Hepatocyte (in vitro differentiated cells): ENCODE measurements around the gene GON7. TPM values are rescaled to one million over a fixed set of nuclear protein-coding genes. Genes with fewer than 3 reads are reported as not detected.

Experiments
- DNase-seq: peaks from one replicate; pipeline ENCODE4 v3.0.0-alpha.2; 2016; ENCODE audit warnings: low spot score
- H2AFZ ChIP-seq: fragments of 200-600 bp; sonication (generic); 2 replicates; pipeline ENCODE4 v1.6.0; 2016; ENCODE audit warnings: antibody characterized with exemption, mild to moderate bottlenecking
- H3K27ac ChIP-seq: fragments of 200-600 bp; sonication (generic); 2 replicates; pipeline ENCODE4 v1.5.1; 2016; ENCODE audit warnings: mild to moderate bottlenecking
- H3K27me3 ChIP-seq: fragments of 200-600 bp; sonication (generic); 2 replicates; pipeline ENCODE4 v1.6.1; 2016
- H3K36me3 ChIP-seq: fragments of 200-600 bp; sonication (generic); replicated peaks from 2 replicates; pipeline ENCODE4 v1.5.1; 2016; ENCODE audit warnings: low read depth; ENCODE audit not compliant: insufficient read depth
- H3K4me1 ChIP-seq: fragments of 200-600 bp; sonication (generic); 2 replicates; pipeline ENCODE4 v1.5.1; 2016; ENCODE audit warnings: mild to moderate bottlenecking, moderate library complexity; ENCODE audit not compliant: insufficient read depth
- H3K4me2 ChIP-seq: fragments of 200-600 bp; sonication (generic); 2 replicates; pipeline ENCODE4 v1.6.0; 2016
- H3K4me3 ChIP-seq: fragments of 200-600 bp; sonication (generic); 2 replicates; pipeline ENCODE4 v1.5.1; 2016; ENCODE audit warnings: mild to moderate bottlenecking
- H3K79me2 ChIP-seq: fragments of 200-600 bp; sonication (generic); 2 replicates; pipeline ENCODE4 v1.6.0; 2017; ENCODE audit warnings: mild to moderate bottlenecking
- H3K9me2 ChIP-seq: fragments of 200-600 bp; sonication (generic); replicated peaks from 2 replicates; pipeline ENCODE4 v1.6.0; 2017; ENCODE audit warnings: mild to moderate bottlenecking; ENCODE audit not compliant: insufficient read depth
- H3K9me3 ChIP-seq: fragments of 200-600 bp; sonication (generic); 2 replicates; pipeline ENCODE4 v1.5.1; 2016; ENCODE audit warnings: low read depth, mild to moderate bottlenecking
- H4K20me1 ChIP-seq: fragments of 200-600 bp; sonication (generic); 2 replicates; pipeline ENCODE4 v1.6.0; 2016; ENCODE audit warnings: mild to moderate bottlenecking; ENCODE audit not compliant: insufficient read depth, poor library complexity, severe bottlenecking
- EZH2 ChIP-seq: fragments of 200-600 bp; sonication (generic); IDR thresholded peaks from 2 replicates; pipeline ENCODE4 v1.6.1; 2016; ENCODE audit warnings: antibody characterized with exemption, mild to moderate bottlenecking, borderline replicate concordance
- EZH2phosphoT487 ChIP-seq: fragments of 200-600 bp; sonication (generic); IDR thresholded peaks from one replicate; pipeline ENCODE4 v1.6.1; 2018; ENCODE audit warnings: antibody characterized with exemption, mild to moderate bottlenecking, low read depth, moderate library complexity; ENCODE audit not compliant: unreplicated experiment, severe bottlenecking
- WGBS: methylation state at CpG from one replicate; pipeline ENCODE4 v1.1.6; 2016; ENCODE audit warnings: low lambda C conversion rate; ENCODE audit errors: missing lambda C conversion rate; 5-methylcytosine and 5-hydroxymethylcytosine counted together
- polyA plus RNA-seq: library from polyadenylated mRNA; unstranded; fragments of >200 nt; fragmentation: Nextera tagmentation; extraction: Ambion mirVana; gene quantifications from 2 replicates; pipeline ENCODE4 v1.2.1, GENCODE V29; 2016
- total RNA-seq: library from RNA; depleted of rRNA; stranded (reverse); fragments of >200 nt; gene quantifications from 2 replicates; pipeline ENCODE4 v1.2.3, GENCODE V29; 2014
- TF ChIP-seq, protein P1 (sequence below): fragments of 200-600 bp; sonication (generic); IDR thresholded peaks from 2 replicates; pipeline ENCODE4 v1.5.1; 2016; ENCODE audit warnings: antibody characterized with exemption, mild to moderate bottlenecking; ENCODE audit not compliant: poor library complexity

Gene GON7, protein sequence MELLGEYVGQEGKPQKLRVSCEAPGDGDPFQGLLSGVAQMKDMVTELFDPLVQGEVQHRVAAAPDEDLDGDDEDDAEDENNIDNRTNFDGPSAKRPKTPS
- total RNA-seq (22.2 and 22.7 TPM in 2 replicates), polyA plus RNA-seq (13.7 and 17.8 TPM in 2 replicates)

DNA sequence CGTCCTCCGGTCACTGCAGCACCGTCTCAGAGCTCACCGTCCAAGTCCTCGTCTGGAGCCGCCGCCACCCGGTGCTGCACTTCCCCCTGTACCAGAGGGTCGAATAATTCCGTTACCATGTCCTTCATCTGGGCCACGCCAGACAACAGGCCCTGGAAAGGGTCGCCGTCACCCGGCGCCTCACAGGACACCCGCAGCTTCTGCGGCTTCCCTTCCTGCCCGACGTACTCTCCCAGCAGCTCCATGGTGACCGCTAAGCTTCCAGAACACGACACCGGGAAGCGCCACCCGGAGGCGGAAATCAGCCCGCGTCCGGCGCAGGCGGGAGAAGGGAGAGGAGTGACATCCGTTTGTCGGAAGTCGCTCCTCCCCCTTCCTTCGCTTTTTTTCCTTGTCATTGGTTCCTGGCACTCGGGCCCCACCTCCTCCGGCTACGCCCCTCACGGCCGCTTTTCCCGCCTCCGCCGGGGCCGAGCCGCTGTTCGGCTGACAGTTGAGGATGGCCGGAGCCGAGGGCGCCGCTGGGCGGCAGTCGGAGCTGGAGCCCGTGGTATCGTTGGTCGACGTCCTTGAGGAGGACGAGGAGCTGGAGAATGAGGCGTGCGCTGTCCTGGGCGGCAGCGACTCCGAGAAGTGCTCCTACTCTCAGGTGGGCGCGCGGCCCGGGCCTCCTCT lies at the start of gene GON7, which contains the start of gene UBR7:
Gene GON7 (minus strand): TSS at position 273 of the 675 bp plus-strand sequence. CDS start 28 bp downstream, at position 245.
Gene UBR7 (plus strand): TSS at position 464 of the 675 bp plus-strand sequence. CDS start 36 bp downstream, at position 500.
- Histone ChIP-seq H4K20me1 (no peaks in the 10 kb centered on the region), H3K4me1 (peaks cover 15% of the 10 kb centered on the region), H3K4me3 (peak within 1 kb of the TSS; percentile 81), H3K9me2 (no peaks in the 10 kb centered on the region), H3K27ac (peak within 1 kb of the TSS; percentile 82), H2AFZ (peak within 1 kb of the TSS; percentile 82), H3K4me2 (peak within 1 kb of the TSS; percentile 90), H3K27me3 (no peaks in the 10 kb centered on the region), H3K9me3 (no peaks in the 10 kb centered on the region), H3K79me2 (peaks cover 47% of the 10 kb centered on the region), H3K36me3 (no peaks in the 10 kb centered on the region)
- TF ChIP-seq, protein P1, sequence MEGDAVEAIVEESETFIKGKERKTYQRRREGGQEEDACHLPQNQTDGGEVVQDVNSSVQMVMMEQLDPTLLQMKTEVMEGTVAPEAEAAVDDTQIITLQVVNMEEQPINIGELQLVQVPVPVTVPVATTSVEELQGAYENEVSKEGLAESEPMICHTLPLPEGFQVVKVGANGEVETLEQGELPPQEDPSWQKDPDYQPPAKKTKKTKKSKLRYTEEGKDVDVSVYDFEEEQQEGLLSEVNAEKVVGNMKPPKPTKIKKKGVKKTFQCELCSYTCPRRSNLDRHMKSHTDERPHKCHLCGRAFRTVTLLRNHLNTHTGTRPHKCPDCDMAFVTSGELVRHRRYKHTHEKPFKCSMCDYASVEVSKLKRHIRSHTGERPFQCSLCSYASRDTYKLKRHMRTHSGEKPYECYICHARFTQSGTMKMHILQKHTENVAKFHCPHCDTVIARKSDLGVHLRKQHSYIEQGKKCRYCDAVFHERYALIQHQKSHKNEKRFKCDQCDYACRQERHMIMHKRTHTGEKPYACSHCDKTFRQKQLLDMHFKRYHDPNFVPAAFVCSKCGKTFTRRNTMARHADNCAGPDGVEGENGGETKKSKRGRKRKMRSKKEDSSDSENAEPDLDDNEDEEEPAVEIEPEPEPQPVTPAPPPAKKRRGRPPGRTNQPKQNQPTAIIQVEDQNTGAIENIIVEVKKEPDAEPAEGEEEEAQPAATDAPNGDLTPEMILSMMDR = no peak
- TF ChIP-seq EZH2 (no peak), EZH2phosphoT487 (no peak)
- WGBS = 1% methylated on average over 57 of the region's 65 CpGs
- DNase-seq = peak; percentile 98

DNA sequence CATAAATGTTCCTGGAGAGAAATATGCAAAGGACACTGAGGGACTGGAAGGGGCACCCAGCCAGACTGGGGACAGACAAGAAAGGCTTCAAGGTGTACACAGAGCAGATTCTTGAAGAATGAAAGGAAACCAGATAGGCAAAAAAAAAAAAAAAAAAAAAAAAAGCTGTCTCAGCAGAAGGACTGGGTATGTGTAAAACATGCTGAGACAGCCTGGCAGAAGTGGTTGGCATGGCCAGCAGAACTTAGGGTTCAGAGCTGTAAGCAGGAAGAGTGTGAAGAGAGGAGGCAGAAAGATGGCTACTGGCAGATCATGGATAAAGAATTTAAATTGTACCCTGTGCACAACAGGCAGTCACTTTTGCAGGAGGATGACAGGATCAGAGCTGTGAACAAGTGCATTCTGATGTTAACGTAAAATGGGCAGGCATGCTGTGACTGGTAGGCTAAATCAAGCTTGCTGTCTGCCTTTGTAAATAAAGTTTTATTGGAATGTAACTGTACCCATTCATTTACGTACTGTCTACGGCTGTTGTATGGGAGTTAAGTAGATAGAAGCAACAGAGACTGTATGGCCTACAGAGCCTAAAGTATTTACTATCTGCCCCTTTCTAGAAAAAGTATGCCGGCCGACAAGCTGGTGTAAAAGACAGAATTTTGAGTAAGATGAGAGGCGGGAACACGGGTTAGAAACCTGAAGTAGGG lies 42.4 kb upstream of the GON7 start:
- TF ChIP-seq EZH2phosphoT487 = no peak
- TF ChIP-seq, protein P1 = no peak
- TF ChIP-seq EZH2 = no peak
- Histone ChIP-seq H3K36me3 (no peaks in the 10 kb centered on the region), H3K4me3 (no peak overlapping the region), H3K27ac (no peak overlapping the region), H3K9me3 (no peaks in the 10 kb centered on the region), H3K27me3 (no peaks in the 10 kb centered on the region), H4K20me1 (no peaks in the 10 kb centered on the region), H3K4me1 (no peaks in the 10 kb centered on the region), H3K9me2 (no peaks in the 10 kb centered on the region), H2AFZ (no peak overlapping the region), H3K4me2 (no peak overlapping the region), H3K79me2 (no peaks in the 10 kb centered on the region)
- WGBS = 91% methylated on average over 7 of the region's 7 CpGs
- no peak for DNase-seq

DNA sequence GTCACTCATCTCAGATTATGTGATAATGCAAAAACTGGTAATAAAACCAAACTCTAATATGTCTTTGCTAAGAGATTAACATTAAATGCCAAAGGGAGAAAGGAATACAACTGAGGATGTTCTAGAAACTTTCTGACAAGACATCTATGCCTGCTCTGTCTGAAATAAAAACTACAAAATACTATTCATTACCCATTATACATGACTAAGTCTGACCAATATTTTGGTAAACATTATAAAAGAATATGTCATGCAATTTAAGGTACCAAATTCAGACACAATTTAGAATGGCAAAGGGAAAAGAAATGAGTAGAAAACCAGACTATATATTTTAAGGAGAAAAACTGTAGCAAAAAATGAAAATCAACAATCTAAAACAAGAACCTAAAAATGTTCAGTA lies 39.7 kb upstream of the GON7 start:
- no peaks in the 10 kb centered on the region for H3K9me3 ChIP-seq
- H3K4me2 ChIP-seq = no peak overlapping the region
- H3K4me1 ChIP-seq = no peaks in the 10 kb centered on the region
- TF ChIP-seq, protein P1 = no peak
- TF ChIP-seq EZH2 (no peak), EZH2phosphoT487 (no peak)
- H3K27ac ChIP-seq = no peak overlapping the region
- H3K79me2 ChIP-seq = no peaks in the 10 kb centered on the region
- H2AFZ ChIP-seq = no peak overlapping the region
- no peak overlapping the region for H3K4me3 ChIP-seq
- peaks cover 5% of the 10 kb centered on the region for H3K36me3 ChIP-seq
- H3K9me2 ChIP-seq = no peaks in the 10 kb centered on the region
- no peaks in the 10 kb centered on the region for H3K27me3 ChIP-seq
- no peak for DNase-seq
- no peaks in the 10 kb centered on the region for H4K20me1 ChIP-seq
